Vagina (tissue), 2 donors: Measurements from ENCODE around the gene SHC4.

Source experiments
- CTCF ChIP-seq, 3 experiments: fragments of 450-650 bp in 2 of 3; fragments of 200-600 bp in 1 of 3; sonication (generic) in 1 of 3; IDR thresholded peaks; one replicate each; pipeline ENCODE4 v1.5.1; 2017 to 2019; ENCODE audit warnings: antibody characterized with exemption in 3 of 3, mild to moderate bottlenecking in 2 of 3, moderate library complexity in 2 of 3
- POLR2A ChIP-seq, 2 donors: fragments of 450-650 bp; IDR thresholded peaks; one replicate each; pipeline ENCODE4 v1.6.1; 2017; ENCODE audit warnings: antibody characterized with exemption in 2 of 2, mild to moderate bottlenecking in 2 of 2, moderate library complexity in 2 of 2
- POLR2AphosphoS5 ChIP-seq, 2 donors: sonication (generic); formaldehyde crosslinking; IDR thresholded peaks; one replicate each; pipeline ENCODE4 v1.9.0; 2017; ENCODE audit warnings: antibody characterized with exemption in 2 of 2, mild to moderate bottlenecking in 2 of 2, low read depth in 1 of 2; ENCODE audit not compliant: insufficient read depth in 1 of 2

- TF ChIP-seq CTCF (IDR thresholded peaks at IDR 0.05) (no peak), POLR2A (IDR thresholded peaks at IDR 0.05) (no peak), POLR2AphosphoS5 (IDR thresholded peaks at IDR 0.05; ENCODE audit: insufficient read depth in 1 of 2, low read depth in 1 of 2) (no peak)
Observed at GRCh38 chr15:48862705-48863104, 101.0 kb downstream of the SHC4 start.
